Activated CD8-positive, alpha-beta memory T cell treated with anti-CD3 and anti-CD28 coated beads for 4 hours (primary cell): ENCODE results near the gene CYP26A1.

Experiments used
- DNase-seq, 2 donors: peaks; one replicate each; pipeline ENCODE4 v3.0.0-alpha.2; 2020; ENCODE audit warnings: low read depth in 2 of 2

The CYP26A1 gene, protein sequence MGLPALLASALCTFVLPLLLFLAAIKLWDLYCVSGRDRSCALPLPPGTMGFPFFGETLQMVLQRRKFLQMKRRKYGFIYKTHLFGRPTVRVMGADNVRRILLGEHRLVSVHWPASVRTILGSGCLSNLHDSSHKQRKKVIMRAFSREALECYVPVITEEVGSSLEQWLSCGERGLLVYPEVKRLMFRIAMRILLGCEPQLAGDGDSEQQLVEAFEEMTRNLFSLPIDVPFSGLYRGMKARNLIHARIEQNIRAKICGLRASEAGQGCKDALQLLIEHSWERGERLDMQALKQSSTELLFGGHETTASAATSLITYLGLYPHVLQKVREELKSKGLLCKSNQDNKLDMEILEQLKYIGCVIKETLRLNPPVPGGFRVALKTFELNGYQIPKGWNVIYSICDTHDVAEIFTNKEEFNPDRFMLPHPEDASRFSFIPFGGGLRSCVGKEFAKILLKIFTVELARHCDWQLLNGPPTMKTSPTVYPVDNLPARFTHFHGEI

DNA sequence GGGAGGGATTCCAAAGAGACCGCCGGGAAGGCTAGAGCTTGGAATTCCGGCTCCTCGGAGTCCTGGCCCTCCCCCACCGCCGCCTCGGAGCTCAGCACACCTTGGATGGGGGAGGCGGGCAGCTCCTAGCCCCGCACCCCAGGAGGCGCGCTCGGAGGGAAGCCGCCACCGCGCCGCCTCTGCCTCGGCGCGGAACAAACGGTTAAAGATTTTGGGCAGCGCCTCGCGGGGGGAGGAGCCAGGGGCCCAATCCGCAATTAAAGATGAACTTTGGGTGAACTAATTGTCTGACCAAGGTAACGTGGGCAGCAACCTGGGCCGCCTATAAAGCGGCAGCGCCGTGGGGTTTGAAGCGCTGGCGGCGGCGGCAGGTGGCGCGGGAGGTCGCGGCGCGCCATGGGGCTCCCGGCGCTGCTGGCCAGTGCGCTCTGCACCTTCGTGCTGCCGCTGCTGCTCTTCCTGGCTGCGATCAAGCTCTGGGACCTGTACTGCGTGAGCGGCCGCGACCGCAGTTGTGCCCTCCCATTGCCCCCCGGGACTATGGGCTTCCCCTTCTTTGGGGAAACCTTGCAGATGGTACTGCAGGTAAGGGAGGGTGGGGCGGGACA, at the start of gene CYP26A1:
Gene CYP26A1 (plus strand): TSS at position 355 of the 608 bp plus-strand sequence. CDS start 42 bp downstream, at position 397.
- no peak for DNase-seq

DNA sequence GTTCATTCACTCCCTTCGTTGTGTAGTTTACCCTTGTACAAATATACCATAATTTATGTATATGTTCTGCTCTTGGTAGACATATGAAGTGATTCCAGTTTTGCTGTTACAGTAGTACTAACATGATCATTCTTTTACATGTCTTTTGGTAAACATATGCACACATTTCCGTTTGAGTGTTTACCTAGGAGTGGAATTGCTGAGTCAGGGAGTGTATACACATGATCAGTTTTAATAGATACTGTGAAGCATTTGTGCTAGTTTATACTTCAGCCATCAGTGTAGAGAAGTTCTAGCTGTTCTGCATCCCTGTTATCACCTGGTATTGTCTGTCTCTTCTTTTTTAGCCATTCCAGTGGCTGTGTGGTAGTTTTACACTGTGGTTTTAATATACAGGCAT, 47.6 kb upstream of the CYP26A1 start:
- no peak for DNase-seq

DNA sequence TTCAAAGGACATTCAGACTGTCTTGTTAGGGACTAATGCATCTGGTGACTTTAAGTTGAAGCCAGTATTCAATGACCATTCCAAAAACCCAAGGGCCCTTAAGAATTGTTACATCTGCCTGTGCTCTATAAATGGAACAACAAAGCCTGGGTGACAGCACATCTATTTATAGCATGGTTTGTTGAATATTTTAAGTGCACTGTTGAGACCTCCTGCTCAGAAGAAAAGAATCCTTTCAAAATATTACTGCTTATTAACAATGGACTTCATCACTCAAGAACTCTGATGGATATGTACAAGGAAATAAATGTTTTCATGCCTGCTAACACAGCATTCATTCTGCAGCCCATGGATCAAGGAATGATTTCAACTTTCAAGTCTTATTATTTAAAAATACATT, 46.2 kb upstream of the CYP26A1 start:
- no peak for DNase-seq

DNA sequence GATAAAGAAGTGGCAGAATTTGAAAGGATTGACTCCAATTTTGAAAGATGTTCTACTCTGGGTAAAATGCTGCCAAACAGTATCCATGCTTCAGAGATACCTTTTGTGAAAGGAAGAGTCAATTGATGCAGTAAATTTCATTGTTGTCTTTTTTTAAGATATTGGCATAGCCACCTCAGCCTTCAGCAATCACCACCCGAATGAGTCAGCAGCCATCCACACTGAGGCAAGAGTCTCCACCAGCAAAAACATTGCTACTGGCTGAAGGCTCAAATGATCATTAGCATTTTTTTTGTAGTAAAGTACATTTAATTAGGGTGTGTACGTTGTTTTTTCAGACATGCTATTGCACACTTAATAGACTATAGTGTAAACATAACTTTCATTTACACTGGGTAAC, 44.8 kb upstream of the CYP26A1 start:
- no peak for DNase-seq

DNA sequence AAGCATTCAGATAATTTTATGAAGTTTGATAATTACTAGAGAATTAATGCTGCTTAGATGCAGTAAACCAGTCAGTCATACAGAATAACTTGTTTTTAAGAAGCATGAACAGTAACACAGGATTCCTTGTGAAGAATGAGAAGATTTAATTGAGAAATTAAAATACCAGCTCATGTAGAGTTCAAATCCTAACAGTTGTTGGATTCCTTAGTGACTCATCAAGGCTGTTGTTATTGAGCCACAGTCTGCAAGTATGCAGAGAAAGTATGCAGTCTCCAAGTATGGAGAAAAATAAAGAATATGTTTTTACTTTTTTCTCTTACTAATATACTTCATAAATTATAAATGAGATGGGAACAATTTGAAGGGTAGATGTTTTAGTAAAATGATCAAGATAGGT, 43.3 kb upstream of the CYP26A1 start:
- no peak for DNase-seq

DNA sequence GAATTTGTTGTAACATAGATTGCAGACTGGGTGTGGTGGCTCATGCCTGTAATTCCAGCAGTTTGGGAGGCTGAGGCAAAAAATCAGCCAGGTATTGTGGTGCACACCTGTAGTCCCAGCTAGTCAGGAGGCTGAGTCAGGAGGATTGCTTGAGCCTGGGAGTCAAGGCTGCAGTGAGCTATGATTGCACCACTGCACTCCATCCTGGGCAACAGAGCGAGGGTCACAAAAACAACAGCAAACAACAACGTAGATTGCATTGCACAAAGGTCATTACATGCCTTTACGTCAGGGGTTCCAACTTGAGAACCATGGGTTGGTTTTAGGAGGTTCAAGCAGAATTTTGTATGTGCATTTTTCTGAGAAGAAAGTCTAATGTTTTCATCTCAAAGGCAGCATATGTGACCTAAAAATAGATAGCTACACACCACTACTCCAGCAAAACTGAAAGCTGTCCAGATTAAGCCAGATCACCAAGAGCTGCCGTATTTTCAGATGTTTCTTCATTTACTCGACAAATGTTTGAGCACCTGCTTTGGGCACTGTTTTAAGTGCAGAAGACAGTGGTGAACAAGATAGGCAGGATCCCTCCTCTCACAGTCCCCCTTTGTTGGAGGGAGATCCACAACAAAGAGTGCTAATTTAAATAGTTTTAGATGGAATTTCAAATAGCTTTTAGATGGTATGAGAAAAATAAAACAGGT, 41.4 kb upstream of the CYP26A1 start:
- no peak for DNase-seq

DNA sequence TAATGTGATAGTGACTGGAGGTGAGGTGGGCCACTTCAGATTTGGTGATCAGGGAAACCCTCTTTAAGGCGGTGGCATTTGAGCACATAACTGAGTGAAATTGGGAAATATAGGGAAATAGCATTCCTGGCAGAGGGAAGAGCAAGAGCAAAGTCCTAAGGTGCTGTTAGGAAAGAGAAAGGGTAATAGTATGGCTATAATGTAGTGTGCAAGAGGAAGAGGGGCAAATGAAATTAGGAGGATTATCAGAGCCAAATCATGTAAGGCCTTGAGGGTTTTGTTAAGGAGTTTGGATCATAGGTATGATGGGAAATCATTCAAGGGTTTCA, 40.9 kb upstream of the CYP26A1 start:
- DNase-seq: no peak

DNA sequence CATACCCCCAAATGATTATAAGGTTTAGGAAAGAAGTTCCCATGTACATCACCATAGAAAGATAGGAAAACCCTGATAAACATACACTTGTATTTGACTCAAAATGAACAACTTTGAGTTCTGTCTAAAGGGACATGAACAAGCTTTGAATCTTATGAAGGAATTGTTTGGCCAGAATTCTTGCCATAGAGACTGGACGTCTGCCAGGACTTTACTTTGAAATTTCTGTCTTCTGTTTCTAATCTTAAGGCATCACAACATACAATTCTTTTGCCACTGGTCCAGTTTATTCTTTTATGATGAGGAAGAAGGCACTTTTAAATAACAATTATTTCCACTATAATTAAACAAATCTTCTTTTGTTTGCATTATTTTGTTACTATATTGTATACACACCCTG, 39.3 kb upstream of the CYP26A1 start:
- DNase-seq: no peak

DNA sequence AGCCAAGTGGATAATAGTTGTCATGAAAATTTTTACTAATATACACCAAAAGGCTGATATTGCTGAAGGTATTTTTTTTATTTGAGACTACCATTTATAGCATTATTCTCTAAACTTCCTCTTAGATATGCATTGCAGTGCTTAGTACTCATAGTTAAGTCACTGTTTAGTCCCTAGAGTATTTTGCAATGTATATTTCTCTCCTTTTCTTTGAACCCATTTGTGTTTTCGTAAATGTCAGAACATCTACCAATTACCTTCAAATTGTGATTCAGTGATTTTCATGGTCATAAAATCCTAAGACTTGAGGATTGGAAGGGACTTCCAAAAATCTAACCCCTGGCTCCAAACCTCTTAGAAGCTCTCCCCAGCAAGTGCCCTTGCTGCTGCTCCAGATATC, 34.6 kb upstream of the CYP26A1 start:
- DNase-seq: no peak

DNA sequence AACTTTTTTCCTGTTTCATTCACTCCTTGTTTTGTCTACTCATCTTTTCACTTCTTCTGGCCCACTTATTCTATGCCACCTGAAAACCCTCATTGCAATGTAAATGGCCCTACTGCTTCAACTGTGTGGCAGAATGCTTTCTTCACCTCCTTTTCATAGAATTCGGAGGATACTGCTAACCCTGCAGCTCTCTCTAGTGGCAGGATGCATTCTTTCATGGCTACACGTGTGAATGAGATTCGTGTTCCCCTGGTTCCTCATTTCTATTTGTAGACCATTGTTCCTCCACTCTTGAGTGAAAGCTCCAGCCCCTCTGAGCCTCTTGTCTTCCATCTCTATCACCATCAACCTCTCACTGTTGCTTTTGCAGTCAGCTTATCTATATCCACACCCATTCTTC, 34.0 kb upstream of the CYP26A1 start:
- DNase-seq: no peak

DNA sequence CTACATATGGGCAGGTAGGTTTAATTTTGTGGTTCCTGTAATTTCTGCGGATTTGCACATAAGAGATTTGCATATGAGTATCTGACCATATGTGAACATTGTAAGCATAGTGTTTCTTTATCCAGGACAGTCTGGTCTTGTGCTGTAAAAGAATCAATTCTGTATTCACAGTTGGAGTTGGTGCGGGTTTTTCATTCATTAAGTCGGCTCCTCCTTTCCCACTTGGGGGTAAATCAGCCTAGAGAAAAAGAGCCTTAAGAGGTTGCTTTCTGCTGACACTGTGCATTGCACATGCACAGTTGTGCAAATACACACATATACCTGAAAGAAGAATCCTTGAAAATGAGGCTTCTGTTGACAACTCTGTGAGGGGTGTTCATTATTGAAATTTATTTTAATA, 19.2 kb upstream of the CYP26A1 start:
- DNase-seq: no peak

DNA sequence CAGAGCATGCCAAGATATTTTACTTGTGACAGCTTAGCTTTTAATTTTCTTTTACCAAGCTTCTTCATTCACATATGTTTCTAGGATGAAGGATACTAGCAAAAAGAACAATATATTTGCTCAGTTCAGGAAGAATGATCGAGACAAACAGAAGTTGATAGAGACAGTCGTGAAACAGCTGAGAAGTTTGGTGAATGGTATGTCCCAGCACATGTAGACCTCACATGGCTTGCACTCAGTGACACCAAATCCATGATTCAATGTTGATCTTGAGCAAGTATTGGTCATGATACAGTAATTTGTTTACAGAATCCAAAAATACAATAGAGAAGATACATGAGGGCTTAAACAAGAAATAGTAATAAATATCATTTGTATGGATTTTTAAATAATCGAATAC, 15.6 kb upstream of the CYP26A1 start:
- DNase-seq: no peak

DNA sequence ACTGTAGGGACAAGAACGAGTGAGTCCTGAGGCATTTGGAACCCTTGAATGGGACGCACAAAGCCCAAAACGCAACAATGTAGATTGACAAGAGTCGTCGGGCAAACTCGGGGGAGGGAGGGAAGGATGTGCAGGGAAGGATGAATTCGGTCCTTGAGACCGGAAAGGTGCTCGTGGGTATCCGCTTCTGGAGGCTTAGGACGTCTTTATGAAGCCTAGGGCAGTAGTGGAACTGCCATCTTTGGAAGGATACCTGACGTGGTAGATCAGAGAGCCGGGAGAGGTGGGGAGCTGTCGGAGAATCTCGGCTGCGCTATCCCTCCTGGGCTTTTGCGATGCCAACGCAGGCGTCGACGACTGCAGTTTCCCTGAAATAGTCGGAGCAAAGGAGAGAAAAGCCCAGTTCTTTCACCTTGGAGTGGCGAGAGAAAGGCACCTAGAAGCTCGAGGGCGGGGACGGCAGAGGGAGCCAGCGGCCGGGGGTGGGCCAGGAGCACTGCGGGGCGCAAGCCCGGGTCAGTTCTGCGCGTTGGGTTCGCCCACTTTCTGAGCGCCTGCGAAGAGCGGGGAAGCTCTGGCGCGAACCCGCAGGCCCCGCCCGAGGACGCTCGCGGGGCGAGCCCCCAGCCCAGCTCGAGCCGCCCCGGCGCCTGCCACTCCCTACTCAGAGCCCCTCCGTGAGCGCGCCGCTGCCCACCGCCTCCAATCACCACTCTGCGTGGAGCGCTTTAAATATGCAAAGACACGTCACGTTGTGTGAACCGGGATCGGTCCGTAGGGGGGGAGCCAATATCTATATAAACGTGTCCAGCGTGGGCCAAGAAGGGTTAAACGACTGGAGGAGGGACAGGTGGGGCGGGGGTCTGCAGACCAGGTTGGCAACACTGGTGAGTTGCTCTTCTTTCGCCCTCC, 13.5 kb upstream of the CYP26A1 start, which contains the start of gene CYP26C1:
Gene CYP26C1 (plus strand): TSS at position 824 of the 912 bp plus-strand sequence. CDS start 466 bp downstream, outside the sequence.
- no peak for DNase-seq

DNA sequence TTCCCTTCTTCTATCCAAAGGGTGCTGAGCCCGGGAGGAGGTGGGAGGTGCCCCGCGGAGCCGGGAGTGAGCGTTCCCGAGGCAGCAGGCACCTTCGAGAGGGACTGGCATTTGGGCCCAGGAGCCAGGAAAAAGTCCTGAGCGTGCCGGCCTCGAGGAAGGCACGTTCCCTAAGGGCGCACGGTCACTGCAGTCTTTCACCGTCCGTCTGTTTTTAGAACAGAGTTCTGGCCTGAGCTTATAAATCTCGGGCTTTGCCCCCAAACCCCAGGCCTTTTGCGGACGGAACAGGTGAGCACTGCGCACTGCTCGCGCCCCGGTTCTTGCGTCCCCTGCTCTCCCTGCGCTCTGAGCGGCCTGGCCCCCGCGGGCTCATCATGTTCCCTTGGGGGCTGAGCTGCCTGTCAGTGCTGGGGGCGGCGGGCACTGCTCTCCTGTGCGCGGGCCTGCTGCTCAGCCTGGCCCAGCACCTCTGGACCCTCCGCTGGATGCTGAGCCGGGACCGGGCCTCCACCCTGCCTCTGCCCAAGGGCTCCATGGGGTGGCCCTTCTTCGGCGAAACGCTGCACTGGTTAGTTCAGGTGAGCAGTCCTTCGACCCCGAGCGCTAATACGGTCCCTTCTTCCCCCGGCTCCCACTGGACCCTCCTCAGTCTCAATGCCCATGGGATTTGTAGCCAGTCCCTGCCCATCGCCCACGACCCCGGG, 12.7 kb upstream of the CYP26A1 start:
- DNase-seq: no peak

DNA sequence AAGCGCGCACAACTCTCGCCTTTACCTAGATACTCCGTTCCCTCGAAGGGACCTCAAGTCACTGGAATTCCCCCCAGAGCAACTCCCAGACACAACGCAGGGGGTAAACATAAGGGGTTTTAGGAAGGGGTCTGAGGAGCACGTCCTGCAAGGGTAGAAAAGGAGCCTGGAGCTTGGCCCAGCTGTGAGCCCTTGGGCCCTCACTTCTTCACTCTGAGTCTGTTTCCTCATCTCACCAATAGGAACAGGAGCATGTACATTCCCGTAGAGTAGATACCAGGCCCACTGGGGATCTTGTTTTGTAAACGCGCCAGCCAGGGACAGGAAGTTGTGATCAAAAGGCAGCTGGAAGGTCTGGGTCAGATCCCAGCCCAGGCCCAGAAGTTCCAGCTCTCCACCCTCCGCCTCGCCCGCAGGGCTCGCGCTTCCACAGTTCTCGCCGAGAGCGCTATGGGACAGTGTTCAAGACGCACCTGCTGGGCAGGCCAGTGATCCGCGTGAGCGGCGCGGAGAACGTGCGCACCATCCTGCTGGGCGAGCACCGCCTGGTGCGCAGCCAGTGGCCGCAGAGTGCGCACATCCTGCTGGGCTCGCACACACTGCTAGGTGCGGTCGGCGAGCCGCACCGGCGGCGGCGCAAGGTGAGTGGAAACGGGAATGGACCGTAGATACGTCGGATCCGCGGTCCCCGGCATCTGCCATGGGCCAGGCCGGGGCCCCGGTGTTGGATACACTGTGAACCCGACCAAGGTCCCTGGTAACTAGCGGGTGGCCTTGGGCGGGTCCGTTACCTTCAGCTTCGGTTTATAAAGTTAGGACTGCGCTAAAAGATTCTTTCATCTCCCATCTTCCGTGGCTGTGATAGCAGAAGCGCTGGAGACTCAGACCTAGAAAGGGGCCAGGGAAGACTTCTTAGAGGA, 11.8 kb upstream of the CYP26A1 start:
- DNase-seq: no peak

DNA sequence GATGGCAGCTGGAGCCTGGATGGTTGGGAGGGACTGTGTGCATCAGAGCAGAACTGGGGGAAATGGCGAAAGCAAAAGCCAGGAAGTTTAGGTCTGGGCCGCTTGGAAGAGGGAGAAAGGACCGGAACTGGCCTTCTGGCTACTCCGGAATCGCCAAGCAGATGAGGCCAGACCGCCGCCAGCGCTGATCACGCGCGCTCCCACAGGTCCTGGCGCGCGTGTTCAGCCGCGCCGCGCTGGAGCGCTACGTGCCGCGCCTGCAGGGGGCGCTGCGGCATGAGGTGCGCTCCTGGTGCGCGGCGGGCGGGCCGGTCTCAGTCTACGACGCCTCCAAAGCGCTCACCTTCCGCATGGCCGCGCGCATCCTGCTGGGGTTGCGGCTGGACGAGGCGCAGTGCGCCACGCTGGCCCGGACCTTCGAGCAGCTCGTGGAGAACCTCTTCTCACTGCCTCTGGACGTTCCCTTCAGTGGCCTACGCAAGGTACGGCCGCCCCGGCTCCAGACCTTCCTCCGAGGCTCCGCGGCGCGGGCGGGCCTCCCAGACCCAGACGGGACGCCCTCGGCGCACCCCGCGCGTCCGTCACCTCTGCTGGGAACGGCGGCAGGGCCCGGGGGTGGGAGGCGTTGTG, 11.1 kb upstream of the CYP26A1 start:
- DNase-seq: no peak

DNA sequence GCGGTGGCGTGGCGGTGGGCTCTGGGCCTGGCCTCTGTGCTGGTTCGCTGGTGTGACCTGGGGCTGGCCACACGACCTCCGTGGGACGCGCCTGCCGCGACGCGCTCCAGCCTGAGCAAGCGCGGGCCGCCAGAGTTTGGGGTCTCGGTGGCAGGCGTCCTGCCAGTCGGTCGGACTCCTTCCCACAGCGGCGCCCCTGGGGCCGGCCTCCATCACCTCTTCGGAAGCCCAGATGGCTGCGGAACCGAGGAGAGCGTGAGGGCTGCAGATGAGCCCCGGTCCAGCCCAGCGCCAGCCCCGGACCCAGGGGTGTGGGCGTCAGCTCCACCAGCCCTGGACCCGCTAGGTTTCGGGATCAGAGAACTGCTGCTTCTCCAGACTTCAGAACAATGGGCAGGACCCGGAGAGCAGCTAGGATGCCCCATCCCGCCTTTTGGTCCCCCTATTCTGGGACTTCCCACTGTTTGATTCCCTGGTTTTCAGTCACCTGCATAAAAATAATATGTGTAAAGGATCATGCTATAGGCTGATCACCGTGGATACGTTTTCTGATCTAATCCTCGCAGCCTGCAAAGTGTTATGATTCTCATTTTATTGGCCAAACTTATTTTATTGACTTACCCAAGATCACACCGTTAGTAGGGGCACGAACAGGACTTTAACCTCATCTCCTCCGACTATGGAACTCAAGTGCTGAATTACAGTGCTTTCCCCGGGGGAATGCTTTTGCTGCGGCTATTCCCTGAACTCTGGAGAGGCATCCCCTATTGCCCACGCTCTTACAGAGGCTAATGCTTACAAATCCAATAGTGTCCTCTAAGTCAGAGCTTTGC, 10.3 kb upstream of the CYP26A1 start:
- DNase-seq: no peak

DNA sequence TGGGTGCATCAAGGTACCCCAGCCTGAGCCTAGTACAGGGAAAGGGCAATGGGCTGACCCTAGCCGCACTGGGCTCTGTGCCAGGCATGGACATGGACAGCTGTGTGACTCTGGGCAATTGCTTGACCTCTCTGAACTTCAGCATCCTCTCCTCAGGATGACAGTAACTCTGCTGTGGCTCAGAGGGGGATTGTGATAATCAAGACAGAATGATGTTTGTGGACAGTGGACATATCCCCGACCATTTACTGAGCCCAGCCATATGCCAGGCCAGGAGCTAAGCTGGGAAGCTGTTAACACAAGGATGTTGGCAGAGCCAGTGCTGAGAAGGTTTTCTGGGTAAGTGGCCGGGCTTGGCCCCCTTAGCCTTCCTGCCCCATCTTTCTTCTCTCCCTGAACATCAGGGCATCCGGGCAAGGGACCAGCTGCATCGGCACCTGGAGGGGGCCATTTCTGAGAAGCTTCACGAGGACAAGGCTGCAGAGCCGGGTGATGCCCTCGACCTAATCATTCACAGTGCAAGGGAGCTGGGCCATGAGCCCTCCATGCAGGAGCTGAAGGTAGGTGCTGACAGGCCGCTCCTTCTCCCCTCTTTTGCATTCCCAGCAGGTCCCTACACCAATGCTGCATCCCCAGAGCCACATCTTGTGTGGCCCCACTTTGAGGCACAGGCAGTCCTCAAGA, 9.6 kb upstream of the CYP26A1 start:
- DNase-seq: no peak
